Spleen (tissue), 11 donors: ENCODE results near the gene MAEA. TPM values are rescaled to one million over a fixed set of nuclear protein-coding genes. Genes with fewer than 3 reads are reported as not detected.

ENCODE experiments used
- DNase-seq: peaks from one replicate; pipeline ENCODE4 v3.0.0-alpha.2; 2020
- H3K27ac ChIP-seq, 8 donors: fragments of 200-600 bp; sonication (generic) in 7 of 8; 1 replicate in 4 of 8; 2 replicates in 4 of 8; pipeline versions ENCODE4 v1.5.0 to v1.8.0; 2016 to 2021; ENCODE audit warnings: inconsistent platforms in 4 of 8, mild to moderate bottlenecking in 4 of 8, moderate library complexity in 1 of 8
- H3K27me3 ChIP-seq, 7 donors: fragments of 200-600 bp; sonication (generic) in 6 of 7; replicated peaks in 1 of 7; 1 replicate in 4 of 7; 2 replicates in 3 of 7; pipeline versions ENCODE4 v1.5.0 to v1.8.0; 2016 to 2021; ENCODE audit warnings: inconsistent platforms in 3 of 7, mild to moderate bottlenecking in 1 of 7
- H3K36me3 ChIP-seq, 6 donors: fragments of 200-600 bp; sonication (generic) in 5 of 6; 1 replicate in 4 of 6; 2 replicates in 2 of 6; pipeline versions ENCODE4 v1.5.0 to v1.8.0; 2016 to 2021; ENCODE audit warnings: inconsistent platforms in 2 of 6
- H3K4me1 ChIP-seq, 6 donors: fragments of 200-600 bp; sonication (generic) in 5 of 6; 1 replicate in 3 of 6; 2 replicates in 3 of 6; pipeline versions ENCODE4 v1.5.0 to v1.8.0; 2016 to 2021; ENCODE audit warnings: inconsistent platforms in 3 of 6
- H3K4me3 ChIP-seq, 8 donors: fragments of 200-600 bp; sonication (generic) in 7 of 8; 1 replicate in 4 of 8; 2 replicates in 4 of 8; pipeline versions ENCODE4 v1.5.0 to v1.8.0; 2016 to 2021; ENCODE audit warnings: inconsistent platforms in 4 of 8, mild to moderate bottlenecking in 4 of 8, moderate library complexity in 2 of 8
- H3K9me3 ChIP-seq, 8 donors: fragments of 200-600 bp; sonication (generic) in 7 of 8; 1 replicate in 4 of 8; 2 replicates in 4 of 8; pipeline versions ENCODE4 v1.5.0 to v1.8.0; 2016 to 2021; ENCODE audit warnings: inconsistent platforms in 4 of 8
- POLR2A ChIP-seq, 3 donors: fragments of 450-650 bp; IDR thresholded peaks; one replicate each; pipeline ENCODE4 v1.5.1; 2017; ENCODE audit warnings: antibody characterized with exemption in 3 of 3, mild to moderate bottlenecking in 1 of 3
- POLR2AphosphoS5 ChIP-seq, 3 donors: sonication (generic); formaldehyde crosslinking; IDR thresholded peaks; one replicate each; pipeline ENCODE4 v1.5.1; 2017; ENCODE audit warnings: antibody characterized with exemption in 3 of 3
- WGBS, 5 donors: extraction: QIAGEN DNeasy Blood & Tissue Kit in 3 of 5; methylation state at CpG; one replicate each; pipeline versions ENCODE4 v1.1.5 to v1.1.7; 2013 to 2018; 5-methylcytosine and 5-hydroxymethylcytosine counted together
- intact Hi-C: fragments of 100-400 bp; cut with DNase I; formaldehyde crosslinking; loops from one replicate; pipeline ENCODE4 v1.15.0; 2023; ENCODE audit warnings: low total_unique reads
- polyA plus RNA-seq, 3 donors: library from polyadenylated mRNA; stranded (reverse); fragments of 200-250 nt; gene quantifications; one replicate each; pipeline ENCODE4 v1.2.1, GENCODE V29; 2013
- total RNA-seq, 7 donors: library from RNA; depleted of rRNA in 3 of 7; stranded (reverse); fragments of >200 nt in 3 of 7; fragmentation: NEBNext Ultra II Directional in 4 of 7; extraction: Animal tissue kit (Norgen Biotek cat#: 25700) in 4 of 7; gene quantifications; one replicate each; pipeline versions ENCODE4 v1.1.0 to v1.2.1, GENCODE V29; 2016 to 2021
- TF ChIP-seq, protein P1 (sequence below), 11 experiments: fragments of 200-600 bp in 7 of 11; fragments of 450-650 bp in 4 of 11; sonication (generic) in 4 of 11; IDR thresholded peaks in 8 of 11; conservative IDR thresholded peaks in 3 of 11; 1 replicate in 7 of 11; 2 replicates in 4 of 11; pipeline versions ENCODE4 v1.4.0 to v1.8.0; 2016 to 2021; ENCODE audit warnings: antibody characterized with exemption in 11 of 11, inconsistent platforms in 4 of 11, mild to moderate bottlenecking in 1 of 11
- donor health status: healthy with polysubstance abuse.
- donor health status: DM: no; HTN: no; CAD: no; lungs with moderate emphysema.
- donor health status: DM: no; HTN: no; CAD: no.
- donor health status: Bipolar disorder and iron deficiency.
- donor health status: healthy.
- donor health status: DM: no; HTN: no; CAD: no.
- donor health status: DM: yes; HTN: yes; CAD: no.

MAEA gene
- total and polyA plus RNA-seq, 10 donors = 46.6 to 112 (median 80.1) TPM

DNA sequence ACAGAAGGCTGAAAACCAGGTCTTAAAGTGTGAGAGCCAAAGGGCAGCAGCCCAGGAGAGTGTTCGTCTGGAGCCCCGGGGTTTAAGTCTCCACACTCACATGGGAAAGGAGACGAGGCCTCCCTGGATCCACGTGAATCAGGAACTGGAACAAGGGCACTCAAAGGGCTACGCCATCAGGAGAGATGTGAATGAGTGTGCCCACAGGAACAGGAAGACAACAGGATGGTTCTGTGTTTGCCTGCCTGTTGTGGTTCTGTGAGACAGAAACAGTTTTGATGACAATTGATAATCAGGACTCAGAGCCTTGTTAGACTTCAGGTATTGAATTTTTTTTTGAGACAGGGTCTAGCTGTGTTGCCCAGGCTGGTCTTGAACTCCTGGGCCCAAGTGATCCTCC lies 35.9 kb upstream of the MAEA start:
- intact Hi-C loops = loop anchor here (10.0 kb wide), 1 partner anchor 89 kb away; no protein-coding TSS in a partner anchor
- H3K4me3 ChIP-seq = no peak overlapping the region
- no peaks in the 10 kb centered on the region for H3K27me3 ChIP-seq
- peaks cover 0 to 13% (median 3%) of the 10 kb centered on the region in 8 donors for H3K9me3 ChIP-seq
- DNase-seq = peak; percentile 24
- peaks cover 18 to 50% (median 27%) of the 10 kb centered on the region in 6 donors for H3K4me1 ChIP-seq
- 79 to 88% (median 84%) methylated on average over 5 of the region's 5 CpGs for WGBS, 5 donors
- H3K27ac ChIP-seq = peak overlapping the region in 6 of 8 donors; percentile 19 to 71 (median 50)
- TF ChIP-seq POLR2A (IDR thresholded peaks at IDR 0.05) (no peak), POLR2AphosphoS5 (IDR thresholded peaks at IDR 0.05) (peak in 1 of 3 donors; percentile 23)
- H3K36me3 ChIP-seq = peaks cover 0 to 15% (median 0%) of the 10 kb centered on the region in 6 donors

DNA sequence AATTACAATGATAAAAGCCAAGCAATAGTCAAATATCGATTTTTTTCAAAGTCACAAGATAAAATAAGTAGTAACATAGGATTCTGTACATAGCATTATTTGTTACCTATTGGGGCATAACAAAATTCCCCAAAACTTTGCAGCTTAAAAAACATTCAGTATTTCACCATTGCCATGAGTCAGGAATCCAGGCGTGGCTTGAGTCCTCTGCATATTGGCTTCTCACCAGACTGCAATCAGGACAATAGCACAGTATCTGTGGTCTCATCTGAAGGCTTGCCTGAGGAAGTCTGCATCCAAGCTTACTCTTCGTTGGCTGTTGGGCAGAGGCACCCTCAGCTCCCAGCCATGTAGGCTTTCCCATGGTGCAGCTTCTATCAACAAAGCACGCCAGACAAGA lies 34.5 kb upstream of the MAEA start:
- WGBS, 5 donors = 92 to 95% (median 92%) methylated on average over 4 of the region's 4 CpGs
- Histone ChIP-seq H3K36me3 (peaks cover 0 to 15% (median 0%) of the 10 kb centered on the region in 6 donors), H3K27me3 (no peaks in the 10 kb centered on the region), H3K9me3 (peaks cover 0 to 13% (median 3%) of the 10 kb centered on the region in 8 donors), H3K27ac (peak overlapping the region in 2 of 8 donors; percentile 2 to 50), H3K4me1 (peaks cover 13 to 43% (median 21%) of the 10 kb centered on the region in 6 donors), H3K4me3 (no peak overlapping the region)
- no peak for TF ChIP-seq POLR2A (IDR thresholded peaks at IDR 0.05)
- TF ChIP-seq POLR2AphosphoS5 (IDR thresholded peaks at IDR 0.05) = no peak
- TF ChIP-seq, protein P1, sequence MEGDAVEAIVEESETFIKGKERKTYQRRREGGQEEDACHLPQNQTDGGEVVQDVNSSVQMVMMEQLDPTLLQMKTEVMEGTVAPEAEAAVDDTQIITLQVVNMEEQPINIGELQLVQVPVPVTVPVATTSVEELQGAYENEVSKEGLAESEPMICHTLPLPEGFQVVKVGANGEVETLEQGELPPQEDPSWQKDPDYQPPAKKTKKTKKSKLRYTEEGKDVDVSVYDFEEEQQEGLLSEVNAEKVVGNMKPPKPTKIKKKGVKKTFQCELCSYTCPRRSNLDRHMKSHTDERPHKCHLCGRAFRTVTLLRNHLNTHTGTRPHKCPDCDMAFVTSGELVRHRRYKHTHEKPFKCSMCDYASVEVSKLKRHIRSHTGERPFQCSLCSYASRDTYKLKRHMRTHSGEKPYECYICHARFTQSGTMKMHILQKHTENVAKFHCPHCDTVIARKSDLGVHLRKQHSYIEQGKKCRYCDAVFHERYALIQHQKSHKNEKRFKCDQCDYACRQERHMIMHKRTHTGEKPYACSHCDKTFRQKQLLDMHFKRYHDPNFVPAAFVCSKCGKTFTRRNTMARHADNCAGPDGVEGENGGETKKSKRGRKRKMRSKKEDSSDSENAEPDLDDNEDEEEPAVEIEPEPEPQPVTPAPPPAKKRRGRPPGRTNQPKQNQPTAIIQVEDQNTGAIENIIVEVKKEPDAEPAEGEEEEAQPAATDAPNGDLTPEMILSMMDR (IDR thresholded peaks at IDR 0.05 in 8 of 11, conservative IDR thresholded peaks at IDR 0.05 in 3 of 11) = no peak
- no peak for DNase-seq
- intact Hi-C loops = loop anchor here (10.0 kb wide), 1 partner anchor 90 kb away; no protein-coding TSS in a partner anchor

DNA sequence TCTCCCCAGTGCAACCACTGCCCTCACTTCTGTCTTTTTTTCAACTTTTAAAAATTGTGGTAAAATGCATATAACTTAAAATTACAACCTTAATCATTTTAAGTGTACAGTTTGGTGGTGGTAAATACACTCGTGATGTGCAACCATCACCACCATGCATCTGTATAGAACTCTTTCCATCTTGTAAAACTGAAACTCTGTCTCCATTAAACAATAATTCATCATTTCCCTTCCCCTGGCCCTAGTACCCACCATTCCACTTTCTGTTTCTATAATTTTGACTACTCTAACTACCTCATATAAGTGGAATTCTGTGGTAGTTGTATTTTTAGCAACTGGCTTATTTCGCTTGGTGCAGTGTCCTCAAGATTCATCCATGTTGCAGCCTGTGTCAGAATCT lies 34.0 kb upstream of the MAEA start:
- Histone ChIP-seq H3K36me3 (peaks cover 0 to 17% (median 0%) of the 10 kb centered on the region in 6 donors), H3K27me3 (no peaks in the 10 kb centered on the region), H3K4me3 (no peak overlapping the region), H3K9me3 (peaks cover 0 to 13% (median 3%) of the 10 kb centered on the region in 8 donors), H3K27ac (peak overlapping the region in 1 of 8 donors; percentile 2), H3K4me1 (peaks cover 8 to 37% (median 15%) of the 10 kb centered on the region in 6 donors)
- WGBS, 5 donors = 86 to 98% (median 93%) methylated on average over 2 of the region's 2 CpGs
- no peak for TF ChIP-seq POLR2A (IDR thresholded peaks at IDR 0.05)
- no peak for TF ChIP-seq POLR2AphosphoS5 (IDR thresholded peaks at IDR 0.05)
- TF ChIP-seq, protein P1 (IDR thresholded peaks at IDR 0.05 in 8 of 11, conservative IDR thresholded peaks at IDR 0.05 in 3 of 11) = no peak
- intact Hi-C loops = loop anchor here (10.0 kb wide), 1 partner anchor 91 kb away; no protein-coding TSS in a partner anchor
- DNase-seq = no peak

DNA sequence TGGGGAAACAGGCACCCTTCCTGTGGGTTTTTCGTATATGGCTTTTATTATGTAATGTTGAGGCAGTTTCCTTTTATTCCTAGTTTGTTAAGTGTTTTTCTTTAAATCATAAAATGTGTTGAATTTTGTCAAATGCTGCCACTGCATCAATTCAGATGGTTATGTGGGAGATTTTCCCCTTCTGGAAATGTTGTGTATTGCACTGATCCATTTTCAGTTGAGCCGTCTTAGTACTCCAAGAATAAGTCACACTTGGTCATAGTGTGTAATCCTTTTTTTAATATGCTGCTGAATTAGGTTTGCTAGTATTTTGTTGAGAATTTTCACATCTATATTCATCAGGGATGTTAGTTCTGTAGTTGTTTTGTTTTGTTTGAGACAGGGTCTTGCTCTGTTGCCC lies 31.2 kb upstream of the MAEA start:
- DNase-seq = no peak
- peaks cover 0 to 13% (median 3%) of the 10 kb centered on the region in 8 donors for H3K9me3 ChIP-seq
- TF ChIP-seq POLR2AphosphoS5 (IDR thresholded peaks at IDR 0.05) (no peak), POLR2A (IDR thresholded peaks at IDR 0.05) (no peak)
- TF ChIP-seq, protein P1 (IDR thresholded peaks at IDR 0.05 in 8 of 11, conservative IDR thresholded peaks at IDR 0.05 in 3 of 11) = no peak
- peaks cover 0 to 11% (median 0%) of the 10 kb centered on the region in 6 donors for H3K4me1 ChIP-seq
- 72 to 82% (median 75%) methylated on average over 2 of the region's 2 CpGs for WGBS, 5 donors
- peaks cover 0 to 7% (median 0%) of the 10 kb centered on the region in 6 donors for H3K36me3 ChIP-seq
- intact Hi-C loops = loop anchor here (10.0 kb wide), 1 partner anchor 94 kb away; no protein-coding TSS in a partner anchor
- no peaks in the 10 kb centered on the region for H3K27me3 ChIP-seq
- no peak overlapping the region for H3K4me3 ChIP-seq
- no peak overlapping the region for H3K27ac ChIP-seq
